BE2C (cell line): ENCODE data around the gene C1QA.
A peak's percentile ranks its signal among the peaks of the same experiment; 100 is the strongest.

Experiments
- DNase-seq: peaks from one replicate; pipeline ENCODE4 v3.0.0-alpha.2; 2020
- H3K27me3 ChIP-seq: fragments of 250-450 bp; sonication (Bioruptor Pico); 2 replicates; pipeline ENCODE4 v1.5.1; 2020; ENCODE audit warnings: mild to moderate bottlenecking
- H3K36me3 ChIP-seq: fragments of 250-450 bp; sonication (Bioruptor Pico); 2 replicates; pipeline ENCODE4 v1.5.1; 2020; ENCODE audit warnings: mild to moderate bottlenecking
- H3K4me1 ChIP-seq: fragments of 250-450 bp; sonication (Bioruptor Pico); 2 replicates; pipeline ENCODE4 v1.5.1; 2020
- H3K4me3 ChIP-seq: 2 replicates; pipeline ENCODE4 v1.5.1; 2011; ENCODE audit warnings: low read depth, low read length
- H3K9me3 ChIP-seq: fragments of 250-450 bp; sonication (Bioruptor Pico); 2 replicates; pipeline ENCODE4 v1.5.1; 2020
- TF ChIP-seq, protein P1 (sequence below): IDR thresholded peaks from 2 replicates; pipeline ENCODE4 v1.5.1; 2012; ENCODE audit warnings: mild to moderate bottlenecking, low read depth, low read length

Gene C1QA

DNA sequence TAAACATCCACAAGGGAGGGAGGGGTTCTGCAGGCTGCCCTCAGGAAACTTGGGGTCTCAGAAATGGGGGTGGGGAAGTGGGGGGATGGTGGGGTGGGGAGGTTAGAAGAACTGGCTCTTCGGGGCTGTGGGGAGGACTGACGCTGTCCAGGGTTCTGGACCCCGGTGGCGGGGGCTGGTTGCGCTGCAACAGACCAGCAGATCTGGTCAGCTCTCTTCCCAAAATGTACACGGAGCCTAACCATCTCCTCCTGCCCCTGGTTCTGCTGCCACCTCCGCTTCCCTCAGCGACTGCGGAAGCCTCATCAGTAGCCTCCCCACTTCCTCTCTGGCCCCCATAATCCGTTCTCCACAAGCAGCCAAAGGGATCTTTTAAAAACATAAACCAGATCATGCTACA, 29.3 kb upstream of the C1QA start:
- H3K4me1 ChIP-seq = no peaks in the 10 kb centered on the region
- no peak overlapping the region for H3K4me3 ChIP-seq
- TF ChIP-seq, protein P1, sequence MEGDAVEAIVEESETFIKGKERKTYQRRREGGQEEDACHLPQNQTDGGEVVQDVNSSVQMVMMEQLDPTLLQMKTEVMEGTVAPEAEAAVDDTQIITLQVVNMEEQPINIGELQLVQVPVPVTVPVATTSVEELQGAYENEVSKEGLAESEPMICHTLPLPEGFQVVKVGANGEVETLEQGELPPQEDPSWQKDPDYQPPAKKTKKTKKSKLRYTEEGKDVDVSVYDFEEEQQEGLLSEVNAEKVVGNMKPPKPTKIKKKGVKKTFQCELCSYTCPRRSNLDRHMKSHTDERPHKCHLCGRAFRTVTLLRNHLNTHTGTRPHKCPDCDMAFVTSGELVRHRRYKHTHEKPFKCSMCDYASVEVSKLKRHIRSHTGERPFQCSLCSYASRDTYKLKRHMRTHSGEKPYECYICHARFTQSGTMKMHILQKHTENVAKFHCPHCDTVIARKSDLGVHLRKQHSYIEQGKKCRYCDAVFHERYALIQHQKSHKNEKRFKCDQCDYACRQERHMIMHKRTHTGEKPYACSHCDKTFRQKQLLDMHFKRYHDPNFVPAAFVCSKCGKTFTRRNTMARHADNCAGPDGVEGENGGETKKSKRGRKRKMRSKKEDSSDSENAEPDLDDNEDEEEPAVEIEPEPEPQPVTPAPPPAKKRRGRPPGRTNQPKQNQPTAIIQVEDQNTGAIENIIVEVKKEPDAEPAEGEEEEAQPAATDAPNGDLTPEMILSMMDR = no peak
- H3K27me3 ChIP-seq = no peaks in the 10 kb centered on the region
- no peaks in the 10 kb centered on the region for H3K9me3 ChIP-seq
- no peaks in the 10 kb centered on the region for H3K36me3 ChIP-seq
- DNase-seq = no peak

DNA sequence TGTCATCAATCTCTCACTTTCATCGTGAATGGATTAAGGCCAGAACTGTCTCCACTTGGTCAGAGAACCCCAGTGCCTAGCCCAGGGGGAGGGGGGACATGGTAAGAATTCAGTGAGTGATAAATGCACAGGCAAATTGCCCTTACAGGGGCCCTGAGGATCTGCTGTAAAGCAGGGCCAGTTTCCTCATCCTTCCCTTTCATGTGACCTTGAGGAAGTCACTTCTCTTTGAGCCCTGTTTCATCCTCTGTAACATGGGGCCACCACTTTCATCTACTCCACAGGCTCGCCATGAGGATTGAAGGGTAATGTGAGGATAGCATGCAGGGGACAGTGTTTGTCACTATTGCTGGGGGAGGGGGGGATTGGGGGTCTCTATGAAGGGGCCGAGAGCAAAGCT, 28.1 kb upstream of the C1QA start:
- Histone ChIP-seq H3K4me1 (no peaks in the 10 kb centered on the region), H3K4me3 (no peak overlapping the region), H3K27me3 (no peaks in the 10 kb centered on the region), H3K36me3 (no peaks in the 10 kb centered on the region), H3K9me3 (no peaks in the 10 kb centered on the region)
- TF ChIP-seq, protein P1 = no peak
- DNase-seq = no peak

DNA sequence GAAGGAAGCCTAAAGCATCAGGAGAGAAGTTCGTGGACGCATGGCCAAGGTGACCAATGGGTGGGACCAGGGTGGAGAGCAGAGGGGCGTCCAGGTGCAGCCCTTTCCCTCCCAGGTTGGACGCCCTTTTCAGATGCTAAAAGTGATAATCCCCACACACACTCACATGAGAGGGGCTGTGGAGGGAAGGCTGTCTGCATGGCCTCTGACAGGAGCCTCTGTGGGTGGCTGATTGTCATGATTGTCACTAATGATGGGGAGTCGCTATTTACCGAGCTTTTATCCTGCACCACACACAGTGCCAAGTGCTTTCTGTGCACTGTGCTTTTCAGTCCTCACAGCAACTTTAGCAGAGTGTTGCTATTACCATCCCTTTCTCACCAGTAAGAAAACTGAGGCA, 27.1 kb upstream of the C1QA start:
- H3K27me3 ChIP-seq = no peaks in the 10 kb centered on the region
- H3K9me3 ChIP-seq = no peaks in the 10 kb centered on the region
- no peak for DNase-seq
- no peaks in the 10 kb centered on the region for H3K36me3 ChIP-seq
- TF ChIP-seq, protein P1 = no peak
- H3K4me3 ChIP-seq = no peak overlapping the region
- H3K4me1 ChIP-seq = no peaks in the 10 kb centered on the region

DNA sequence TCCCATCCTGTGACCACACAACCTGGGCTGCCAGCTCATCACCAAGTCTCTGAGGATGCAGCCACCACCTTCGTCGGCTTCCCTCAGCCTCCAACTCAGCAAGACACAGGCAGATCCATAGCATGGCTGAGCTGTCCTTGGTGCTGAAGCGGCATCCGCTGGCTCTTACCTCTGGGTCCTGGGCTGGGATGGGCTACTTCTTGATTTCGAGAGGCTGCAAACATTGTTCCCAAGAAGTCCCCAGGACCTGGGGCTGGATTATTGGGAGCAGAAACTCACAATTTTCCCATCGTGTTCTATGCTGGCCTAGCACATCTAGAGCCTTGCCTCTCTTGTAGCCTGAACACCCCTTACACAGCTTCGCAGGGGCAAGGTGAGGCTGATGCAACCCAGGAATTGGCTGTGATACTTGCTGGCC, 24.9 kb upstream of the C1QA start:
- no peaks in the 10 kb centered on the region for H3K27me3 ChIP-seq
- no peaks in the 10 kb centered on the region for H3K36me3 ChIP-seq
- DNase-seq = no peak
- no peak overlapping the region for H3K4me3 ChIP-seq
- H3K4me1 ChIP-seq = no peaks in the 10 kb centered on the region
- H3K9me3 ChIP-seq = no peaks in the 10 kb centered on the region
- TF ChIP-seq, protein P1 = no peak

DNA sequence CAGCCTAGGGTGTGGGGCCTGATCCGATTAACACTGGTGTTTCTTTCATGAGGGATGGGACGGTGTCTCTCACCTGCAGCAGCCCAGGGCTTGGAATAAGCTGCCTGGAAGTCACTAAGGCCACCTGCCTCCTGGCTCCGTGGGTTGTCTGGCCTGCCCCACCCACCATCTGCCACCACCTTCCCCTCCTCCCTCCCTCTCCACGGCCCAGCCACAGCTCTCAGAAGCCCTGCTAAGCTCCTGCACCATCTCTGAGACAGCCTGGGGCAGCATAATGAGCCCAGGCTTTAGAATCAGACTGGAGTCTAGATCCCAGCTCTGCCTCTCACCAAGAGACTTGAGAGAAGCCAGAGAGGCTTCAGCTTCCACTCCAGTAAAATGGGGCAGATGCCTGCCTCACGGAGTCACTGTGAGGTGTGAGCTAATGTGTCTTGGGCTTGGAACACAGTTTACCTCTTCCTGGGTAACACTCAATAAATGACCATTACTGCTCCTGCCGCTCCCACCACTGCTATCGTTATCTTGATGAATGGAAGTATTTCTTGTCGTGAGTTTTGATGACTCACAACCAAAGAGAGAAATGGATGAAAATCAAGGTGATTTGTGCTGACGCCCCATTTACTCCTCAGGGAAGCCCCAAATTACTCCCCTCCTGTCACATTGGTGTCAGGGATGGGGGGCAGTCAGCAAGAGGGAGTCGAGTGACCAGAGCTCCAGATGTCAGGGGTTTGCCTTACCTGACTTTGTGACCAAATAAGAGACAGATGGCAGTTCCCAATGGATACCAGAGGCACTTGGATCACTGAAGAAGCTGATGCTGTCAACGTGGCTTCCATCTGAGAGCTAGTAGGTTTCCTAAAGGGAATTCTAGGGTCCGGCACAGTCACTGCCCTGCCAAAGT, 23.5 kb upstream of the C1QA start:
- Histone ChIP-seq H3K4me1 (no peaks in the 10 kb centered on the region), H3K4me3 (no peak overlapping the region), H3K36me3 (no peaks in the 10 kb centered on the region), H3K9me3 (no peaks in the 10 kb centered on the region), H3K27me3 (no peaks in the 10 kb centered on the region)
- peak; percentile 24 for DNase-seq
- TF ChIP-seq, protein P1 = no peak

DNA sequence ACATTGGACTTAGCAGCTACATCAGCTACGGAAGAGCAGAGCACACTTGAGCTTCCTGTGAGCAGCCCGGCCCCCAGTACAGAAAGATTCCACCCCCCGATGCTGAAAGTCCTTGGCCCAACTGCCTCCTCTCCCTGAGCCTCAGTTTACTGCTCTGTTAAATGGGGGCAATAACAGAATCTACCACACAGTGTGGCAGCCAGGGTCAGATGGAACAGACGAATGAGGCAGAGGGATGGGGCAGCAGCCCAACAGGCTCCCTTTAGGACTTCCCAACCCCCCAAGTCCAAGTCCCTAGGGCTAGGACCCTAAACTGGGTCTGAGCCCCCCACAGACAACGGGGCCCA, 22.9 kb upstream of the C1QA start:
- TF ChIP-seq, protein P1 = no peak
- Histone ChIP-seq H3K4me3 (no peak overlapping the region), H3K27me3 (no peaks in the 10 kb centered on the region), H3K9me3 (no peaks in the 10 kb centered on the region), H3K36me3 (no peaks in the 10 kb centered on the region), H3K4me1 (no peaks in the 10 kb centered on the region)
- no peak for DNase-seq
